NCI-H2196 treated with DMSO at 0.1 percent for 48 hours (cell line): ENCODE results near the gene TRAPPC3L.
A peak's percentile ranks its signal among the peaks of the same experiment; 100 is the strongest.

Experiments used
- DNase-seq: peaks from one replicate; lab custom pipeline; 2025; ENCODE audit not compliant: unreplicated experiment; lab: John Stamatoyannopoulos, UW

TRAPPC3L gene

GRCh38 chr6:116545651-116546050 lies at the start of gene TRAPPC3L:
Gene TRAPPC3L (minus strand): TSS chr6:116545684. CDS start chr6:116545514, 170 bp downstream.
- no peak for DNase-seq

- no peak for DNase-seq
Observed at GRCh38 chr6:116595247-116595646, 49.8 kb upstream of the TRAPPC3L start.

- no peak for DNase-seq
Observed at GRCh38 chr6:116586738-116587137, 41.3 kb upstream of the TRAPPC3L start.

- no peak for DNase-seq
Observed at GRCh38 chr6:116586276-116586675, 40.8 kb upstream of the TRAPPC3L start.

- DNase-seq: no peak
Observed at GRCh38 chr6:116580198-116580597, 34.7 kb upstream of the TRAPPC3L start.

- DNase-seq: no peak
Observed at GRCh38 chr6:116579143-116579542, 33.7 kb upstream of the TRAPPC3L start.

GRCh38 chr6:116578335-116578734 lies 32.9 kb upstream of the TRAPPC3L start:
- DNase-seq: no peak

GRCh38 chr6:116577486-116577885 lies 32.0 kb upstream of the TRAPPC3L start:
- no peak for DNase-seq

GRCh38 chr6:116575227-116575626 lies 29.7 kb upstream of the TRAPPC3L start:
- DNase-seq: no peak

GRCh38 chr6:116572162-116572561 lies 26.7 kb upstream of the TRAPPC3L start:
- no peak for DNase-seq

GRCh38 chr6:116571683-116572000 lies 26.2 kb upstream of the TRAPPC3L start:
- DNase-seq: no peak

- DNase-seq: peak; percentile 98
Observed at GRCh38 chr6:116570856-116571682, 25.6 kb upstream of the TRAPPC3L start, which contains the start of gene RWDD1. Gene RWDD1 (plus strand): TSS chr6:116571504. CDS start chr6:116571583, 79 bp downstream.

GRCh38 chr6:116568821-116569755 lies 23.6 kb upstream of the TRAPPC3L start:
- no peak for DNase-seq

GRCh38 chr6:116568111-116568510 lies 22.6 kb upstream of the TRAPPC3L start:
- no peak for DNase-seq

GRCh38 chr6:116564921-116565872 lies 19.7 kb upstream of the TRAPPC3L start:
- no peak for DNase-seq

GRCh38 chr6:116564311-116564710 lies 18.8 kb upstream of the TRAPPC3L start:
- no peak for DNase-seq

- DNase-seq: no peak
Observed at GRCh38 chr6:116563830-116564229, 18.3 kb upstream of the TRAPPC3L start.

GRCh38 chr6:116562614-116563013 lies 17.1 kb upstream of the TRAPPC3L start:
- DNase-seq: no peak

- DNase-seq: no peak
Observed at GRCh38 chr6:116562019-116562403, 16.5 kb upstream of the TRAPPC3L start.

- peak; percentile 21 for DNase-seq
Observed at GRCh38 chr6:116561377-116562018, 16.0 kb upstream of the TRAPPC3L start.
